A673 (cell line): ENCODE measurements around the gene ABHD11.

Experiments
- CTCF ChIP-seq: fragments of 300-800, 200-600 bp; sonication (generic); conservative IDR thresholded peaks from 2 replicates; pipeline ENCODE4 v1.5.1; 2017; ENCODE audit warnings: low read depth, mild to moderate bottlenecking, antibody characterized with exemption, low read length, moderate library complexity, mixed read lengths
- EZH2 ChIP-seq: fragments of 200-600 bp; sonication (generic); IDR thresholded peaks from 2 replicates; pipeline ENCODE4 v1.6.1; 2017; ENCODE audit warnings: borderline replicate concordance, low read depth, mild to moderate bottlenecking, mixed read lengths, antibody characterized with exemption, low read length; ENCODE audit not compliant: poor library complexity, severe bottlenecking

- TF ChIP-seq CTCF (no peak), EZH2 (no peak)
These were observed 29.5 kb downstream of the ABHD11 start for GRCh38 chr7:73708961-73709549.
